Neural progenitor cell (in vitro differentiated cells): Measurements from ENCODE around the gene RNASE4. TPM values are rescaled to one million over a fixed set of nuclear protein-coding genes. Genes with fewer than 3 reads are reported as not detected.
"Not testable (repeated sequence)": the region's sequence is repeated elsewhere in the genome, so short reads cannot be mapped to it uniquely, and the experiment has no call there.

Source experiments
- DNase-seq: peaks from one replicate; pipeline ENCODE4 v3.0.0-alpha.2; 2016; ENCODE audit warnings: low spot score
- H2AFZ ChIP-seq: fragments of 200-600 bp; sonication (generic); replicated peaks from 2 replicates; pipeline ENCODE4 v1.6.1; 2016; ENCODE audit warnings: antibody characterized with exemption
- H3F3A ChIP-seq: fragments of 200-600 bp; sonication (generic); 2 replicates; pipeline ENCODE4 v1.6.1; 2016; ENCODE audit warnings: antibody characterized with exemption, low read depth
- H3K27ac ChIP-seq: fragments of 200-600 bp; sonication (generic); 2 replicates; pipeline ENCODE4 v1.5.1; 2016; ENCODE audit warnings: mild to moderate bottlenecking
- H3K27me3 ChIP-seq: fragments of 200-600 bp; sonication (generic); 2 replicates; pipeline ENCODE4 v1.6.1; 2016; ENCODE audit warnings: mild to moderate bottlenecking, moderate library complexity
- H3K36me3 ChIP-seq: fragments of 200-600 bp; sonication (generic); 2 replicates; pipeline ENCODE4 v1.5.1; 2016
- H3K4me1 ChIP-seq: fragments of 200-600 bp; sonication (generic); 2 replicates; pipeline ENCODE4 v1.6.1; 2016; ENCODE audit warnings: mixed run types
- H3K4me2 ChIP-seq: fragments of 200-600 bp; sonication (generic); 2 replicates; pipeline ENCODE4 v1.6.1; 2016
- H3K4me3 ChIP-seq: fragments of 200-600 bp; sonication (generic); 2 replicates; pipeline ENCODE4 v1.5.1; 2016
- H3K79me2 ChIP-seq: fragments of 200-600 bp; sonication (generic); 2 replicates; pipeline ENCODE4 v1.6.1; 2016; ENCODE audit warnings: low read depth
- H3K9ac ChIP-seq: fragments of 200-600 bp; sonication (generic); 2 replicates; pipeline ENCODE4 v1.6.1; 2016
- H3K9me3 ChIP-seq: fragments of 200-600 bp; sonication (generic); 2 replicates; pipeline ENCODE4 v1.5.1; 2016; ENCODE audit warnings: low read depth
- H4K20me1 ChIP-seq: fragments of 200-600 bp; sonication (generic); 2 replicates; pipeline ENCODE4 v1.6.1; 2016; ENCODE audit warnings: low read depth
- H3K27ac Mint-ChIP-seq: 3 replicates; pipeline ENCODE4 v1.8.0; 2021; ENCODE audit warnings: mixed read lengths
- H3K27me3 Mint-ChIP-seq: 2 replicates; pipeline ENCODE4 v1.8.0; 2022; ENCODE audit warnings: low read depth, mild to moderate bottlenecking, inconsistent platforms, moderate library complexity, mixed read lengths; ENCODE audit not compliant: insufficient read depth
- H3K36me3 Mint-ChIP-seq: 3 replicates; pipeline ENCODE4 v1.8.0; 2021; ENCODE audit warnings: mixed read lengths
- H3K4me1 Mint-ChIP-seq: 3 replicates; pipeline ENCODE4 v1.8.0; 2021; ENCODE audit warnings: mixed read lengths
- H3K4me3 Mint-ChIP-seq: 3 replicates; pipeline ENCODE4 v1.8.0; 2021; ENCODE audit warnings: mild to moderate bottlenecking, moderate library complexity, mixed read lengths
- H3K9me3 Mint-ChIP-seq: 3 replicates; pipeline ENCODE4 v1.8.0; 2020; ENCODE audit warnings: mixed read lengths
- EZH2 ChIP-seq: fragments of 200-600 bp; sonication (generic); IDR thresholded peaks from 2 replicates; pipeline ENCODE4 v1.6.1; 2017; ENCODE audit warnings: antibody characterized with exemption, mild to moderate bottlenecking, moderate library complexity
- EZH2phosphoT487 ChIP-seq: fragments of 200-600 bp; sonication (generic); IDR thresholded peaks from 2 replicates; pipeline ENCODE4 v1.6.1; 2017; ENCODE audit warnings: antibody characterized with exemption
- total RNA-seq: library from RNA; depleted of rRNA; stranded (reverse); fragments of >200 nt; gene quantifications from 2 replicates; pipeline ENCODE4 v1.2.3, GENCODE V29; 2015; ENCODE audit warnings: low replicate concordance
- TF ChIP-seq, protein P1 (sequence below): fragments of 200-600 bp; sonication (generic); IDR thresholded peaks from 2 replicates; pipeline ENCODE4 v1.5.1; 2017; ENCODE audit warnings: antibody characterized with exemption, mild to moderate bottlenecking

Gene RNASE4
- total RNA-seq, 1 donor from 2014 or later, result 2.1 TPM

DNA sequence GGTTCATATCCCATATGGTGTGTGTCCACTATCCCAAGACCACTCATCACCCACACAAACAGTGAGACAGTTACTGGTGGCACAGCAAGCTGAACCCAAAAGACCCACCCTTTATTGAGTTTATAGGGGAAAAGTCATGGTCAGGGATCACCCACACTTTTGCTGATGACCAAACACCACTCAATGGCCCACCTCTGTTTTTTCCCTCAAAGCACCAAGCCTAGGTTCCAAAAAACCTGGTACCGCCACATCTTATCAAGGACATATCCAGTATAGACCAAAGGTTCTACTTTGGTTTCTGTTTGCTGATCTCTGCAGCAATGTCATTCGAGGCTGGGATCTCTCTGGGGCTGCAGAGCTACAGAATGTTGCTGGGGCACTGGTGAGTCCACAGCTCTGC is 23.2 kb upstream of the RNASE4 start:
- no peaks in the 10 kb centered on the region for H3K36me3 Mint-ChIP-seq
- peaks cover 74% of the 10 kb centered on the region for H3K27me3 Mint-ChIP-seq
- H3K36me3 ChIP-seq, result no peaks in the 10 kb centered on the region
- no peaks in the 10 kb centered on the region for H3K9me3 ChIP-seq
- peaks cover 13% of the 10 kb centered on the region for H3F3A ChIP-seq
- no peaks in the 10 kb centered on the region for H3K4me1 ChIP-seq
- H3K79me2 ChIP-seq, result no peaks in the 10 kb centered on the region
- no peak for TF ChIP-seq EZH2phosphoT487
- TF ChIP-seq, protein P1, sequence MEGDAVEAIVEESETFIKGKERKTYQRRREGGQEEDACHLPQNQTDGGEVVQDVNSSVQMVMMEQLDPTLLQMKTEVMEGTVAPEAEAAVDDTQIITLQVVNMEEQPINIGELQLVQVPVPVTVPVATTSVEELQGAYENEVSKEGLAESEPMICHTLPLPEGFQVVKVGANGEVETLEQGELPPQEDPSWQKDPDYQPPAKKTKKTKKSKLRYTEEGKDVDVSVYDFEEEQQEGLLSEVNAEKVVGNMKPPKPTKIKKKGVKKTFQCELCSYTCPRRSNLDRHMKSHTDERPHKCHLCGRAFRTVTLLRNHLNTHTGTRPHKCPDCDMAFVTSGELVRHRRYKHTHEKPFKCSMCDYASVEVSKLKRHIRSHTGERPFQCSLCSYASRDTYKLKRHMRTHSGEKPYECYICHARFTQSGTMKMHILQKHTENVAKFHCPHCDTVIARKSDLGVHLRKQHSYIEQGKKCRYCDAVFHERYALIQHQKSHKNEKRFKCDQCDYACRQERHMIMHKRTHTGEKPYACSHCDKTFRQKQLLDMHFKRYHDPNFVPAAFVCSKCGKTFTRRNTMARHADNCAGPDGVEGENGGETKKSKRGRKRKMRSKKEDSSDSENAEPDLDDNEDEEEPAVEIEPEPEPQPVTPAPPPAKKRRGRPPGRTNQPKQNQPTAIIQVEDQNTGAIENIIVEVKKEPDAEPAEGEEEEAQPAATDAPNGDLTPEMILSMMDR, result no peak
- TF ChIP-seq EZH2, result no peak
- no peak overlapping the region for H3K4me2 ChIP-seq
- no peaks in the 10 kb centered on the region for H4K20me1 ChIP-seq
- H2AFZ ChIP-seq, result no peak overlapping the region
- H3K4me3 Mint-ChIP-seq, result peak overlapping the region; percentile 72
- DNase-seq, result no peak
- H3K4me1 Mint-ChIP-seq, result peaks cover 5% of the 10 kb centered on the region
- no peak overlapping the region for H3K4me3 ChIP-seq
- H3K27me3 ChIP-seq, result peaks cover 92% of the 10 kb centered on the region
- no peak overlapping the region for H3K27ac Mint-ChIP-seq
- peaks cover 14% of the 10 kb centered on the region for H3K9me3 Mint-ChIP-seq
- H3K9ac ChIP-seq, result no peak overlapping the region
- no peak overlapping the region for H3K27ac ChIP-seq

DNA sequence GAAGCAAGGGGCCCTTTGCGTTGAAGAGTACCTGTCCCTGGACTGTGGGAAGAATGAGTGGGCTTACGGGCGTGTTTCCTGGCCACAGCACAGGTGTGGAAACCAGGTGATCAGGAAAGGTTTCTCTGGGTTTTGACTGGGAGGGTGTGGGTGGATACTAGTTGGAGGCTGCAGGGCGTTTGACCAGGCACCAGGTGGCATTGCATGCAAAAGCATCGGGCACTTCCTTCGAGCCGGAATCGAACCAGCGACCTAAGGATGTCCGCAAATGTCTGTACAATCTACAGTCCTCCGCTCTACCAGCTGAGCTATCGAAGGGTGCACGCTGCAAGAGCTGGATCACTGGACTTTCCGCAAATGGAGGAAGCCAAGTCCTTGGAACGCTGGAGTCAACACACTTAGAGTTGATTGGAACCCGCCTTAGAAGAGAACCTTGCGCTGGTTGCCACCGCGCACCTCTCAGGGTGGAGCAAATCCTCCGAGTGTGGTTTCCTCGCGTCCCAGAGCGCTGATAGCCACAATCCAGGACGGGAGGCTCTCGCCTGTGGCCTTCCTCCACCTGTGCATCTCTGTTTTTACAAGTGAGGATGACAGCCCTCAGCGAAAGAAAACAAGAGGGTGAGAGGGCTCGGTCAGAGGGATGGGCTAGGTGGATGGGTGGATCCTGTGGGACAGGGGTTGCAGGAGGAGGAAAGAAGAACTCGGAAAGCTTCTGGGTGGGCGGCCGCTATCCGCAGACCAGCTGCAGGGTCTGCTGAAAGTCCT is 21.2 kb upstream of the RNASE4 start:
- peaks cover 72% of the 10 kb centered on the region for H3K27me3 ChIP-seq
- H3K4me3 ChIP-seq, result peak overlapping the region; percentile 73
- H3K4me1 ChIP-seq, result no peaks in the 10 kb centered on the region
- no peaks in the 10 kb centered on the region for H3K79me2 ChIP-seq
- H3F3A ChIP-seq, result peaks cover 13% of the 10 kb centered on the region
- no peaks in the 10 kb centered on the region for H3K9me3 ChIP-seq
- Mint-ChIP-seq H3K36me3 (no peaks in the 10 kb centered on the region), H3K4me3 (peak overlapping the region; percentile 90), H3K9me3 (peaks cover 7% of the 10 kb centered on the region), H3K27ac (no peak overlapping the region), H3K4me1 (peaks cover 5% of the 10 kb centered on the region), H3K27me3 (peaks cover 61% of the 10 kb centered on the region)
- H2AFZ ChIP-seq, result peak overlapping the region; percentile 99
- peak overlapping the region; percentile 97 for H3K4me2 ChIP-seq
- H4K20me1 ChIP-seq, result no peaks in the 10 kb centered on the region
- H3K9ac ChIP-seq, result no peak overlapping the region
- H3K27ac ChIP-seq, result no peak overlapping the region
- H3K36me3 ChIP-seq, result no peaks in the 10 kb centered on the region
- TF ChIP-seq, protein P1, result peak; percentile 60
- TF ChIP-seq EZH2phosphoT487, result no peak
- DNase-seq, result peak; percentile 82

DNA sequence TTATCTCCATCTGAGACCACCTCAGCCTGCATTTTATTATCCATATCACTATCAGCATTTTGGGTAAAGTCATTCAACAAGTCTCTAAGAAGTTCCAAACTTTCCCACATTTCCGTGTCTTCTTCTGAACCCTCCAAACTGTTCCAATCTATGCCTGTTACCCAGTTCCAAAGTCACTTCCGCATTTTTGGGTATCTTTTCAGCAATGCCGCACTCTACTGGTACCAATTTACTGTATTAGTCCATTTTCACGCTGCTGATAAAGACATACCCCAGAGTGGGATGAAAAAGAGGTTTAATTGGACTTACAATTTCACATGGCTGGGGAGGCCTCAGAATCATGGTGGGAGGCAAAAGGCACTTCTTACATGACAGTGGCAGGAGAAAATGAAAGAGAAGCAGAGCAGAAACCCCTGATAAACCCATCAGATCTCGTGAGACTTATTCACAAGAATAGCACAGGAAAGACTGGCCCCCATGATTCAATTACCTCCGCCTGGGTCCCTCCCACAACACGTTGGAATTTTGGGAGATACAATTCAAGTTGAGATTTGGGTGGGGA is 17.9 kb upstream of the RNASE4 start:
- not testable (repeated sequence) for H3K9me3 Mint-ChIP-seq, H3K4me2 ChIP-seq, H3K79me2 ChIP-seq, H3K4me1 Mint-ChIP-seq, H3K9me3 ChIP-seq, H3K4me1 ChIP-seq, H3K9ac ChIP-seq, H3K36me3 ChIP-seq, H3K27ac Mint-ChIP-seq, H2AFZ ChIP-seq, H3K27ac ChIP-seq, H3K4me3 ChIP-seq, H3K4me3 Mint-ChIP-seq, H4K20me1 ChIP-seq, H3K36me3 Mint-ChIP-seq, DNase-seq
- H3K27me3 ChIP-seq, result peaks cover 39% of the 10 kb centered on the region
- peaks cover 46% of the 10 kb centered on the region for H3K27me3 Mint-ChIP-seq
- peaks cover 13% of the 10 kb centered on the region for H3F3A ChIP-seq

DNA sequence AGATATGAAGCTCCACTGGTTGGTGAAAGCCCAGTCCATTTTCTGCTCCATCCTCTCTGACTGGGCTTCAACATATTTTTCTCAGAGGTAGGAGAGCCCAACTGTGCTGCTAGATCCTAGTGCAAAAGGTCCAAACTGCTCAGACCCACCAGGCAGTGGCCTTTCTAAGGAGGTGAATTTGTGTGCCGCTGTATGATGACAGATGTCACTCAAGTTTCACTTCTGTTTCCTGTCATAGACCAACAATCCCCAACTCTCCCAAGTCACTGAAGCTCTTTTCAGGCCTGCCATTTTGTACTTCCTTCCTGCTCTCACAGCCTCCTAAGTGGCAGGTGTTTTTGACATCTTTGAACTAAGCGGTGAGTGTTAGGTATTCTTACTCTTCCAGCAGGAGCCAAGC is 16.4 kb upstream of the RNASE4 start:
- peaks cover 4% of the 10 kb centered on the region for H3K4me1 Mint-ChIP-seq
- Histone ChIP-seq H3K9ac (no peak overlapping the region), H3K79me2 (no peaks in the 10 kb centered on the region), H2AFZ (no peak overlapping the region), H3K4me1 (no peaks in the 10 kb centered on the region), H3K27me3 (peaks cover 24% of the 10 kb centered on the region), H3F3A (peaks cover 9% of the 10 kb centered on the region), H3K4me2 (no peak overlapping the region), H3K4me3 (no peak overlapping the region), H4K20me1 (no peaks in the 10 kb centered on the region), H3K27ac (no peak overlapping the region), H3K9me3 (no peaks in the 10 kb centered on the region), H3K36me3 (no peaks in the 10 kb centered on the region)
- H3K4me3 Mint-ChIP-seq, result no peak overlapping the region
- H3K27me3 Mint-ChIP-seq, result peaks cover 31% of the 10 kb centered on the region
- H3K36me3 Mint-ChIP-seq, result no peaks in the 10 kb centered on the region
- no peak overlapping the region for H3K27ac Mint-ChIP-seq
- peaks cover 2% of the 10 kb centered on the region for H3K9me3 Mint-ChIP-seq
- no peak for DNase-seq
- no peak for TF ChIP-seq EZH2phosphoT487
- TF ChIP-seq, protein P1, result no peak
- no peak for TF ChIP-seq EZH2
